GM21723 (cell line): Measurements from ENCODE around the gene CHID1.

Experiments used
- ATAC-seq: cut with Tn5 transposase; IDR thresholded peaks from one replicate; pipeline ENCODE4 v1.9.1; 2021; ENCODE audit warnings: mild to moderate bottlenecking, moderate library complexity; ENCODE audit not compliant: unreplicated experiment

Gene CHID1

DNA sequence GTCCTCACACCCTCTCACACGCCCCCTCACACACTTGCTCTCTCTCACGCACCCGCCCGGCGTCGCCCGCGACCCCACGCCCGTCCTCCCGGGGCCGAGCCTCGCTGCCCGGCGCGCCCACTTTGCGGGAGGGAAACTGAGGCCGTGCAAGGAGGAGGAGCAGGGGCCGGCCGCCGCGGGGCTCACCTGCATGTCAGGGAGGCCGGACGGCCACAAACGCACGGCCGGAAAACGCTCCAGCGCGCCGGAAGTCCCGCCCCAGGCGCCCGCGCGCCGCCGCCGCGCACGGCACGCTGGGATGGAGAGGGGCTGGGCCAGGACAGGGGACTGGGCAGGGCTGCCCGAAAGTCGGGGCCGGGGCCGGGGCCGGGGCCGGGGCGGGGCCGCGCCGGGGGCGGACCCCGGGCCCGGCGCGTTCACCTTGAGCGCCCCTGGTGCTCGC lies at the start of gene CHID1:
Gene CHID1, minus strand, starts transcription at position 222 of the 442 bp plus-strand sequence. CDS start 5,994 bp downstream, outside the sequence.
- ATAC-seq = peak; percentile 88

DNA sequence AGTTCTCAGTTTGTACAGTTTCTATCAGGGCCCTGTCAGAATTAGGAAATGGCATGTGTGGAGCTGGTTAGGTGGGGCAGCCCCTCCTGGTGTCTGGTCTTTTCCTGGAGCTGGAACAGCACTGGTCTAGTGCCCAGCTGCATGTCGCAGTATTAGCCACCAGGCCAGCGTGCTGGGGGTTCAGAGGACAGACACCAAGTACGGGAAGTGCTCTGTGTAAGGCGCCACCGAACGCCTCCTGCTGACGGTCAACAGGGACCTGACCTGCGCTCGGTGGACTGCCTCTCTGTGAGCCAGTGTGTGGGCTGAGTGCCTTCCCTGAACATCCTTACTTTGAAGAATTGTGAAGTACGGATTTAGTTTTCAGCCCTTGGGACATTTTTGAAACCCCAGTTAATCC lies 49.0 kb upstream of the CHID1 start:
- ATAC-seq = no peak

DNA sequence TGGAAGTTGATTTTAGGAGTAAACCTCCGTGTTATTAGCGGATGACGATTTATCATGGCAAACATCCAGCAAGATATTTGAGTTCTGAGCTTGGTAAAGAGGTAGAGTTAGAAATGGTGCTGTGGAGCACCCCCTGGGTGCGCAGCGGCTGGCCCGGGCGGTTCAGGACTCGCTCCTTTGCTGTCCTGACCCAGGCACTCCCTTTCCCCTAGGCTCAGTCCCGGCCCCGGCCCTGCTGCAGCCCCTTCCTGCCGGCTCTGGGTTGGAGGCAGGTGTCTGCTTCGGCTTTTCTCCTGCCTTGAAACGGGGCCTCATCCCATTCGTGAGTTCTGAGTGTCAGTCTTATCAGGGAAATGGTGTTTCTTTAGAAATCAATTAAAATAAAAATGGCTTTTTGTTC lies 48.4 kb upstream of the CHID1 start:
- ATAC-seq = no peak

DNA sequence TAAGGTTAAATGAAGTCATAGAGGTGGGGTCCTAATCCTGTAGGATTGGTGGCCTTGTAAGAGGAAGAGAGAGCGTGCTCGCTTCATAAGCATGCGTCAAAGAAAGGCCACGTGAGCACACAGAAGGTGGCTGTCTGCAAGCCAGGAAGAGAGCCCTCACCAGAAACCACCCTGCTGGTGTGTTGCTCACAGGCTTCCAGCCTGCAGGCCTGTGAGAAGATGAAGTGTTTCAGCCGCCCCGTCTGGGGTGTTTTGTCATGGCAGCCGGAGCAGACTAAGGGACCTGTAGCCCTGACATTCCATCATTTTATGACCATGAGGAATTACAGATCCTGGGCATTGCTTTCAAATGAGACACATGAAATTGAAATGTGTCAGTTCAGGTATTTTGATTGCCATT lies 47.5 kb upstream of the CHID1 start:
- no peak for ATAC-seq

DNA sequence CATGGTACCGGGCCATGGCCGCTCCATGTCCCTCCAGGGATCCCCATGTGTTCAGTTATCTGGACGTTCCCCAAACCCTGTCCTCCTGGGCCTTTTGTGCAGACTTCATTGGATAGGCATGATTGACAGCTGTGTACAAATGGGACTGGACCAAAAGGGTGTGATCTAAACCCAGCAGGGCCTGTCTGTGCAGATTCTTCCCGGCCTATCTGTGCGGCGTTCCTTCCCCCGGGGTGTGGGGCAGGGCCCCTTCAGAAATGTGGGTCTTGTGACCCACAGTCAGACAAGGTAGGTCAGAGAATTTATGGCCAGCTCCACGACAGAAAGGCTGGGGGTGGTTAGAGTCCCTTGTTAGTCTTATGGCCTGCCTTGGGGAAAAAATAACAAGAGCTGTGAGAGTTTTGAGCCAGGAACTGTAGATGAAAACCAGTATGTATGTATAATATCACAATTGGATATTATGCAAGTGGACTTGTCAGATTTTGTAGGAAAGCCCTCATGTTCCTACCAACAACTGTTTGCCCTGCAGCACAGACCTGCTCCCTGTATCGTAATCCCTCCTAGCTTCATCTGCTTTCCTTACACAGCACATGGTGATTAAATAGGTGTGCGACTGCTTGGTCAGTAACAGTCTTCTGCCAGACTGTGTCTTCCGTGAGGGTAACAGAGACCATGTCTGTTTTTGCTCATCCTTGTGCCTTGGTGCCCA lies 46.8 kb upstream of the CHID1 start:
- no peak for ATAC-seq

DNA sequence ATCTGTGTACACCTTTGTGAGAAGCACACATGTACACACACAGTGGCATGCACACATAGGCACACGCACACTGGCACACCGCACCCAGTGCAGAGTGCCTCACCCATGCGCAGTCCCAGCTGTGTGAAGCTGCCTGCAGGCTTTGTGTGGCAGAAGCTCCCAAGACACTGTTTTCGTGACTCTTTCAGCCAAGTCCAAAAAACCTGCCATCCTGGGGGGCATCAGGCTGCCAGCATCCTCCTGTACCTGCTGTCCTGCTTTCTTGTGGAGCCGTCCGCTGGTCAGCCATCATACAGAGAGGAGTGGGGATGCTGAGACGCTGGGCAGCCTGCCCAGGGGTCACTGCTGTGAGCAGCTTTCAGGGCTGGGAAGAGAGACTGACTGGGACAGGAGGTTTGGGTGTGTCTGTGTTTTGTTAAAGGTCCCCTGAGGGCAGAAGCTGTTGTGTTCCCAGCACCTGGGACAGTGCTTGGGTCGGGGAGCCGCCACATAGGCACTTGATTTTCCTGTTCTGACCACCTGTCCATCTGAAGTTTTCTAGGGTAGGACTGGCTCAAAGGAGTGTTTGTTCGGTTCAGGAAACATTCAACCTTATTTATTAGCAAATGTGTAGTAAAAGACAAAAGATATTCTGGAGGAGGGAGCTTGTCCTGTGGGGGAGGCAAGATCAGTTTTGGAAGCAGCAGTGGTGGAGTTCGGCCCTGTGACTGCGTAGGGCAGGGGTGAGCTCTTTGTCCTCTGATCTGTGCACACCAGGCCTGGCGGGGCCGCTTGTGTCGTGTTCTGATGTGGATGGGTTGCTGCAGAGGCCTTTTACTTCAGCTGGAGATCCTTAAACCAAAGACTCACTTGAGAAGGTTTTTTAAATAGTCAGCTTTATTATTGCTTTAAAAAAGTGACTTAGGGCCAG lies 44.8 kb upstream of the CHID1 start:
- ATAC-seq = no peak

DNA sequence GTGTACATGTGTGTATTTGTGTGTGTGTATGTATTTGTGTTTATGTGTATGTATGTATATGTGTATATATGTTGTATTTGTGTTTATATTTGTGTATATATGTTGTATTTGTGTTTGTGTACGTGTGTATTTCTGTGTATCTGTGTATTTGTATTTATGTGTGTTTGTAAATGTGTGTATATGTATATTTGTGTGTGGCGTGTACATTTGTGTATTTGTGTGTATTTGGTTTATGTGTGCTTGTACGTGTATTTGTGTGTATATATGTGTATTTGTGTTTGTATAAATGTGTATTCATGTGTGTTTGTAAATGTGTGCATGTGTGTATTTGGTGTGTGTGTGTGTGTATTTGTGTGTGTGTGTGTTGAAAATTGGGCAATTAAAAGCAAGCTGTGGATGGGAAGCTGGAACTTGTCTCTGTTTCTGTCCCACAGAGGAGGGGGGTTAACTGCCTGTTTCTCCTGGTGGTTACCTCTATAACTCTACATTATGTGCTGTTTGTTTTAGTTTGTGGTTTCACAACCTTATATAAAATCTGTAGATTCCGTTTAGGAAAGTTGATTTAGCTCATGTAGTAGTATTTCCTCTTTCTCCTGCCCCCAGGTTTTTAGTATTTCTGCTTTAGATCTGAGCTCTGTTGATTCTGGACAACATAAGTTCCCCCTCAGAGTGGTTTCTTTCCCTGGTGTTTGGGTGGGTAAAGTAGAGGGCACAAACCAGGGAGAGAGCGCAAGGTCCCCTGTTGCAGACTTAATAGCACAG lies 44.0 kb upstream of the CHID1 start:
- ATAC-seq = no peak

DNA sequence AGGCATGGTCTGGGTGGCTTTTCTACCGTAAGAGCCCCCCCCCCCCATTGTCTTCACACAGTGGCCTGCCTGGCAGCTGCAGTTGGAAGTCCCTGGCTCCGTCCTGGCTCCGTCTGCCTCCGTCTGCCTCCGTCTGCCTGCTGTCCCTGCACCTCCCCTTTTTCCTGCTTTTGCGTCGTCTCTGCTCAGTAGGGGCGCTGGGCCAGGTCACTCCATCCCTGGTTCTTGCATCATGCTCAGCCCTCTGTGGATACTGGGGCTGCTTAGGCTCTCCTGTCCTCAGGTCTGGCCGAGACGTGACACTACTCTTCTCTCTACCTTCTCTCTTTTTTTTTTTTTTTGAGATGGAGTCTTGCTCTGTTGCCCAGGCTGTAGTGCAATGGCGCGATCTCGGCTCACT lies 42.9 kb upstream of the CHID1 start:
- ATAC-seq = no peak

DNA sequence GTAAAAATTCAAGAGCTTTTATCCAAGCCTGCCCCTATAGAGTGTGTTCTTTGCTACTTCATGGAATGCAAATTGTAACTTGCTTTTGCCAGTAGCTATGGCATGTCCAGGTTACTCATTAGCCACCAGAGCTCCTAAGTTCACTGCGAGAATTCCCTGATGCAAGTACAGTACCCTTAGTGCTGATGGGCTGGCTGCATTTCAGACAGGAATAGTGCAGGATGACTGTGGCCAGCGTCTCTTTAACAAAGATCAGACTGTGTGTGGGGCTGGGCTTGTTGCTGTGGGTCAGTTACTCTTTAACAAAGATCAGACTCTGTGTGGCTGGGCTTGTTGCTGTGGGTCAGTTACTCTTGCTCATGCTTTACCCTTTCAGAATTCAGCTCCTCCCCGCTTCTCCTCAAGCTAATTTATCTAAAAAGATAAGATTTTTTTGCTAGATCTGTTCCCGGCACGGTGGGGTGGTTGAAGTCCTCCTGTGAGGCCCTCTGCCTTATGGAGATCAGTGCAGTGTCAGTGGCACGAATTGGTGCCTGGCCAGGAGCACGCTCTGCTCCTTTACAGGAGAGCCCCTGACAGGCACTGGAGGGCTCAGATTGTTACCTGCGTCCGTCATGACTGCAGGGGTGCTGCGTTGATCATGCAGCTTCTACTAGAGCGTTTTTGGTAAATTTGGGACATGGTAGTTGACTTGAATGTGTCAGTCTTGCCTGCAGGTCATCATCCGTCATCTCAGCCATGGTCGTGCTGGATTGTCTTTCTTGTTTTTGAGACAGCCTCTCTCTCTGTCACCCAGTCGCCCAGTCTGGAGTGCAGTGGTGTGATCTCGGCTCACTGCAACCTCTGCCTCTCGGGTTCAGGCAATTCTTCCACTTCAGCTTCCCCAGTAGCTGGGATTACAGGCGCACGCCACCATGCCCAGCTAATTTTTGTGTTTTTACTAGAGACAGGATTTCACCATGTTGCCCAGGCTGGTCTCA lies 42.1 kb upstream of the CHID1 start:
- no peak for ATAC-seq

DNA sequence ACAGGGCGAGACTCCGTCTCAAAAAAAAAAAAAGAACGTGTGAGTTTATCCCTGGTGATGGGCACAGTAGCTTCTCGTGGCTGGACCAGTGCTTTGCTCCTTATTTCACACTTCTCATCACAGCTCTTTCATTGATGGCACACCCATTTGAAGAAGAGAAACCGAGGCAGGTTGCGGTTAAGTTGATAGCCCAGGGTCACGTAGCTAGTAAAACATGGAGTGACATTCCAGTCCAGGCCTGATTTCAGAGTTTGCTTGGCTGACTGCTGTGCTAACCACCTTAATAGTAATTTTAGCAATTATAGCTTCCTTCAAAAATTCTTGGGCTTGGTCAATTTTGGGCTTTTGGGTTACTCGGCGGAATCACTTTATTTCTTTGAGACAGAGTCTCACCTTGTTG lies 40.9 kb upstream of the CHID1 start:
- no peak for ATAC-seq

DNA sequence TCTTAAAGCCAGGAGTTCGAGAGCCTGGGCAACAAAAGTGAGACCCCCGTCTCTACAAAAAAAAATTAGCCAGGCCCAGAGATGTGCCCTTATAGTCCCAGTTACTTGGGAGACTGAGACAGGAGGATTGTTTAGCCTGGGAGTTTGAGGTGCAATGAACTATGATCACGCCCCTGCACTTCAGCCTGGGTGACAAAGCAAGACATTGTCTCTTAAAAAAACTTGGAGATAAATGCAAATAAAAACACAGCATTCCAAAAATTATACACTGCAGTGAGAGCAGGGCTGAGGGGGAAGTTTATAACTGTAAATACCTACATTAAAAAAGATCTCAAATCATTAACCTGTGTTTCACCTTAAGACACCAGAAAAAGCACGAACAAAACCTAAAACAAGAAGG lies 37.1 kb upstream of the CHID1 start:
- no peak for ATAC-seq

DNA sequence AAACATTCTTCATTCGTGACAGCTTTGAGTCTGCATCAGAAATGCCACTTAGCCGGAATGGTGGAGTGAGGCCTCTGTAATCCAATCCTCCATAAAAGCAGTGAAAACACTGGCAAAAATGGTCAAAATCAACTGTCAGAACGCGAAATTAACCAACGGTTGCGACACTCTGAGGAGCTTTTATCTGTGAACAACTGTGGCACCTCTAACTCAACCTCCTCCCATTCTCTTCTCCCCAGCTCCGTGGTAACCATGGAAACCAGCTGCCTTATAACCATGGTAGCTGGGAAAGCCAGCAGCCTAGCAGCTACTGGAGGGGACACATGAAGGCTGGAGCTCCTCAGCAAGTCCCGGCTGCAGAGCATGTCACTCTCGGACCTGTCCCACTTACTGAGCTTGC lies 35.4 kb upstream of the CHID1 start:
- ATAC-seq = no peak

DNA sequence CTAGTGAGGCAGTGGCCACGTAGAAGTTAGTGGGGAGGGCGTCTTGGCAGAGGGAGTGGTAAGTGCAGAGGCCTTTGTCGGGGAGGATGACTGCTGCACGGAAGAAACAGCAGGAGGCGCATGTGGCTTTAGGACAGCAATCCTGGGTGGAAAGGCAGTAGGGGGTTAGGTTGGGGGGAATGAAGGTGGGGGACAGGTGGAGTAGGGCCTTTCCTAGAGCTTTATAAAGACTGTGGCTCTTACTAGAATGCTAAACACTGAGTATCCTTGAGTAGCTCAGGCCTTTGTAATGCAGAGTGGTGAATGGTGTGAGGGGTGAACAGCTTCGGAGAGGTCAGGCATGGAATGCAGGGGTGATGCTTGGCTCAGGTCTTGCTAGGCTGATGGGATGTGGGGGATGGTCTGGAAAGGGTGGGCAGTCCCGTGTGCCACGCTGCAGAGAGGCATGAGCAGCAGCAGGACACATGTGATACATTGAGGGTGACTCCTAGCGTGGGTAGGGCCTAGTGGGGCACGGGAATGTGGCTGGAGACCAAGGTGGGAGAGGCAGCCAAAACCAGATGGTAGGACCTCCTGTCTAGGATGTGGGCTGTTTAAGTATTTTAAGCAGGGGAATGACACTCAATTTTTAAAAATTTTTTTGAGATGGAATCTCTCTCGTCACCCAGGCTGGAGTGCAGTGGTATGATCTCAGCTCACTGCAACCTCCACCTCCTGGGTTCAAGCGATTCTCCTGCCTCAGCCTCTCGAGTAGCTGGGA lies 34.3 kb upstream of the CHID1 start:
- no peak for ATAC-seq

DNA sequence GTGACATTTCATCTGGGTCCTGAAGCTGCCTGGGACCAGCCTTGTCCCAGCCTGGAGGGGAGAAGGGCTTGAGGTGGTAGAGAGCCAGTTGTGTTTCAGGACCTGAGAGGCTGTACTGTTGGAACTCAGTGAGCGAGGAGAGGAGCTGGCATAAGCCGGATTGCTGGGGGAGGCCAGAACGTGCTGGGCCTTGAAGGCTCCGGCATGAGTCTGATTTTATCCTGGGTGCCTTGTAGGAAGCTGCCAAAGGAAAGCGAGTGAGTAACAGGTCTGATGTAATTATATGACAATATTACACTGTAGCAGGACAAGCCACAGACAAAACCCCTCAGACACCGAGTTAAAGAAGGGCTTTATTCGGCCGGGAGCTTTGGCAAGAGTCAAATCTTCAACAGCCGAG lies 32.2 kb upstream of the CHID1 start:
- no peak for ATAC-seq

DNA sequence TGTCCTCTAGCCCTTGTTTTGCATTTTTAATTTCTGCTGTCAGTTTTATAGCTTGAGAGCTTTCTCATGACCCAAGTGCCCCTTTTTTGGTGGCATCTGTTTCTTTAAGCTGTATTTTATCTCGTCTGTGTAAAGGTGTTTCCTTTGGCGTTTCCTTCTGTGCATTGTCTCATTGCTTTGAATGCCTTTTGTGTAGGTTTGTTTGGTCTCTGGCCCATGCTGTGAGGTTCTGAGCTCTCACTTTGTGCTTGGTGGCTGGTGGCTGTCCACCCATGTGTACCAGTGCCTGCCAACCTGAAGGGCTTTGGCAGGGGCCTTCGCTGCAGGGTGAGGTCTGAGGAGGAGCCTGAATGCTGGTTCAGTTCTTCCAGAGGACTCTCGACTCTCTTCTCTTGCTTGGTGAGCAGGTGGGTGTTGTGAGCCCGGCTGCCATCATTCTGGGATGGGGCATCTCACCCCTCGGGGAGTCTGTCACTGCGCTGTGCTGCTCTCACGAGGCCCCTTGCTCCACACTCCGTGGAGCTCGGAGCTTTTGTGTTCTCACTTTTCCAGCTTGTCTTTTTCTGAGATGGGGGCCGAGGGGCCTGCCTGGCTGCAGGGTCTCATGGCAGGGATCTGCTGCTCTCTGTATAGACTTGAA lies 30.0 kb upstream of the CHID1 start:
- ATAC-seq = no peak

DNA sequence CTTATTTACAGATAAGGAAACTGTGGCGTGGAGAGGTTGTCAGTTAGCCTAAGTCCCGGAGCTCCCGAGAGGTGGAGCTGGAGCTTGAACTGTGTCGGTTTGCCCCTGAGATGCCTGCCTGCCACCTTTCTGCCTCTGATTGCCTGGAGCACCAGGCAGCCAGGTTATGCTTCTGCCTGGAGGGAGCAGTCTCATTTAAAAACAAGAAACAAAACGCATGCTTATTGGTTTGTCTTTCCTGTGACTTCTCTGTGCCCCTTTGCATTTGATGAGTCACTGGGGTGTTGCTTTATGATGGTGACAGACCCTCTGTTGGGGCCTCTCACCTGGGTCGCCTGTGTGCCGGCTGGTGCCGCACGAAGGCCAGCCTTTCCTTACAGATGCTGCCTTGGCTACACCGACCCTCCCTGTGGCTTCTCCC lies 27.2 kb upstream of the CHID1 start:
- ATAC-seq = no peak

DNA sequence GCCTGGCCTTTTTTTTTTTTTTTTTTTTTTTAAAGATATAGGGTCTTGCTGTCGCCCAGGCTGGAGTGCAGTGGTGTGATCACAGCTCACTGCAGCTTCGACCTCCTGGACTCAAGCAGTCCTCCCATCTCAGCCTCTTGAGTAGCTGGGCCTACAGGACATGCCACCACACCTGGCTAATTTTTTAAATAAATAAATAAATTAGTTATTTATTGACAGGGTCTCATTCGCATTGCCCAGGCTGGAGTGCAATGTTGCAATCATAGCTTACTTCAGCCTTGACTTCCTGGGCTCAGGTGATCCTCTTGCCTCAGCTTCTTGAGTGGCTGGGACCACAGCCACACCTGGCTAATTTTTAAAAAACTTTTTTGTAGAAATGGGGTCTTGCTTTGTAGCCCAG lies 25.6 kb upstream of the CHID1 start:
- no peak for ATAC-seq

DNA sequence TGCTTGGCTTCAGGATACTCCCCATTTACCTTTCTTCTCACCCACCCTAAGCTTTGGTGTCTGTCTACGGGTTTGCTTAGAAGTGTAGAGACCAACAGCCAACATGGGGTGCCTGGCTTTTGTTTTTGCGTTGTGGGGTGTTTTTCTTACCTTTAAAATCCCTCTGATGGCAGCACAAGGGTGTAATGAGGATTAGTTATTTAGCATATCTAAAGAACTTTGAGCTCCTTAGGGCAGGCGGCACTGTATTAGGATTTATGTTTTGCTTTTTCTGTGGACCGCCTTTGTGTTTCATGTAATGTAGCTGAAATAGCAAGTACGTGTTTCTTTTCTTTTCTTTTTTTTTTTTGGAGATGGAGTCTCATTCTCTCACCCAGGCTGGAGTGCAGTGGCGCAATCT lies 23.9 kb upstream of the CHID1 start:
- ATAC-seq = no peak

DNA sequence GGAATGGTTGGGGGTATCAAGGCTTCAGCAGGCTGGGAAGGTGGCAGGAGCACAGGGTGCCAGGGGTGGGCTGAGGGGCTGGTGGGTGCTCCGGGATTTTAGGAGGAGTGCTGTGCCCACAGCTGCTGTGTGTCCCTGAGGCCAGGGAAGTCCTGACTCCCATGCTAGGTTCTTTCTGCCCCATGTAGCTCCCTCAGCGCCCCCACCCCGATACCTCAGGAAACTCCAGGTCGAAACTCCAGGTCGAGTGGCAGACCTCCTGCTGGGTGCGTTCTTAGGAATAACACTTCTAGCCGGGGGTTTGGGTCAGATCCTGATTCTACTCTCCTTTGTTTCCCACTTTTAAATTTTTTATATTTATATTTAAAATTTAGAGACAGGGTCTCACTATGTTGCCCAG lies 23.3 kb upstream of the CHID1 start:
- ATAC-seq = no peak
